H1 (cell line): ENCODE measurements around the gene DYRK1A. TPM values are rescaled to one million over a fixed set of nuclear protein-coding genes. Genes with fewer than 3 reads are reported as not detected.

Source experiments
- CTCF ChIA-PET: fragments of 300-600 bp; sonication (Branson Sonifier 250); formaldehyde crosslinking; loops from one replicate; lab custom pipeline; 2021; ENCODE audit not compliant: partially characterized antibody; lab: Charles Lee
- POLR2A ChIA-PET: fragments of 300-600 bp; sonication (Branson Sonifier 250); formaldehyde crosslinking; loops from one replicate; lab custom pipeline; 2021; ENCODE audit warnings: inconsistent platforms; ENCODE audit not compliant: partially characterized antibody; lab: Charles Lee
- DNase-seq, 2 experiments: peaks; one replicate each; pipeline versions ENCODE4 v3.0.0 to v3.0.0-alpha.2; 2010 to 2022; ENCODE audit warnings: low spot score in 2 of 2, low read depth in 1 of 2, mixed read lengths in 1 of 2
- FAIRE-seq: peaks from 2 replicates; lab custom pipeline; 2011; peaks lifted over from hg19 to GRCh38; lab: Jason Lieb, UNC
- H2AFZ ChIP-seq: 2 replicates; pipeline ENCODE4 v1.8.1; 2012; ENCODE audit warnings: low read length, inconsistent platforms
- H2AK5ac ChIP-seq: 2 replicates; pipeline ENCODE4 v1.6.1; 2013; ENCODE audit warnings: low read depth, low read length
- H2BK120ac ChIP-seq: replicated peaks from 2 replicates; pipeline ENCODE3; 2013; ENCODE audit warnings: low read depth, low read length, inconsistent platforms
- H2BK12ac ChIP-seq: 2 replicates; pipeline ENCODE4 v1.6.1; 2013; ENCODE audit warnings: low read depth, low read length
- H2BK15ac ChIP-seq: 2 replicates; pipeline ENCODE4 v1.6.1; 2013; ENCODE audit warnings: low read length
- H2BK20ac ChIP-seq: 2 replicates; pipeline ENCODE4 v1.6.1; 2013; ENCODE audit warnings: low read length
- H2BK5ac ChIP-seq: 2 replicates; pipeline ENCODE4 v1.6.1; 2013; ENCODE audit warnings: low read depth, low read length
- H3K14ac ChIP-seq: 2 replicates; pipeline ENCODE4 v1.6.1; 2013; ENCODE audit warnings: inconsistent platforms; ENCODE audit not compliant: insufficient read length
- H3K18ac ChIP-seq: 2 replicates; pipeline ENCODE4 v1.6.1; 2013; ENCODE audit warnings: low read length; ENCODE audit errors: extremely low read depth
- H3K23ac ChIP-seq: 2 replicates; pipeline ENCODE4 v1.6.1; 2013; ENCODE audit warnings: inconsistent platforms; ENCODE audit not compliant: insufficient read length
- H3K23me2 ChIP-seq: 2 replicates; pipeline ENCODE4 v1.6.1; 2013; ENCODE audit warnings: low read depth, low read length
- H3K27ac ChIP-seq: 2 replicates; pipeline ENCODE4 v1.6.1; 2011; ENCODE audit warnings: low read depth, low read length, inconsistent platforms
- H3K27me3 ChIP-seq, 4 experiments: replicated peaks in 1 of 4; 1 replicate in 1 of 4; 2 replicates in 3 of 4; pipeline versions ENCODE4 v1.6.1 to v1.8.1; 2011 to 2013; ENCODE audit warnings: low read length in 3 of 4, mild to moderate bottlenecking in 3 of 4, inconsistent platforms in 2 of 4, mixed read lengths in 2 of 4, moderate library complexity in 1 of 4; ENCODE audit not compliant: control insufficient read depth in 3 of 4, insufficient read depth in 3 of 4; ENCODE audit errors: extremely low read depth in 1 of 4
- H3K36me3 ChIP-seq, 4 experiments: 2 replicates each; pipeline versions ENCODE4 v1.6.1 to v1.8.1; 2011 to 2013; ENCODE audit warnings: mild to moderate bottlenecking in 4 of 4, low read length in 3 of 4, moderate library complexity in 2 of 4, control low read depth in 1 of 4, inconsistent platforms in 1 of 4; ENCODE audit not compliant: insufficient read depth in 4 of 4, control insufficient read depth in 2 of 4
- H3K4ac ChIP-seq: replicated peaks from 2 replicates; pipeline ENCODE3; 2013; ENCODE audit warnings: low read length, low read depth, mixed read lengths, inconsistent platforms; ENCODE audit not compliant: insufficient read length
- H3K4me1 ChIP-seq, 4 experiments: replicated peaks in 1 of 4; 1 replicate in 1 of 4; 2 replicates in 3 of 4; pipeline versions ENCODE4 v1.6.1 to v1.8.1; 2011 to 2013; ENCODE audit warnings: low read length in 3 of 4, inconsistent platforms in 2 of 4, mixed read lengths in 1 of 4; ENCODE audit not compliant: insufficient read depth in 4 of 4, control insufficient read depth in 3 of 4
- H3K4me2 ChIP-seq, 2 experiments: 2 replicates each; pipeline versions ENCODE4 v1.6.1 to v1.8.1; 2011 to 2013; ENCODE audit warnings: low read depth in 2 of 2, low read length in 2 of 2, control low read depth in 1 of 2, inconsistent platforms in 1 of 2, mild to moderate bottlenecking in 1 of 2; ENCODE audit not compliant: insufficient read depth in 1 of 2
- H3K4me3 ChIP-seq, 4 experiments: fragments of 200-600, 300-600 bp in 1 of 4; sonication (generic), shearing (Covaris generic), sonication (Bioruptor Twin) in 1 of 4; 2 replicates each; pipeline versions ENCODE4 v1.5.1 to v1.8.1; 2011 to 2016; ENCODE audit warnings: low read length in 4 of 4, low read depth in 3 of 4, control low read depth in 2 of 4, inconsistent platforms in 2 of 4, mild to moderate bottlenecking in 2 of 4, mixed read lengths in 1 of 4, moderate library complexity in 1 of 4; ENCODE audit not compliant: insufficient read depth in 2 of 4; ENCODE audit errors: extremely low read depth in 1 of 4
- H3K56ac ChIP-seq: replicated peaks from 2 replicates; pipeline ENCODE3; 2013; ENCODE audit warnings: low read depth, mild to moderate bottlenecking, mixed read lengths, low read length, inconsistent platforms; ENCODE audit not compliant: insufficient read length
- H3K79me1 ChIP-seq: 2 replicates; pipeline ENCODE4 v1.6.1; 2013; ENCODE audit warnings: low read depth, low read length, control low read depth
- H3K79me2 ChIP-seq, 2 experiments: 2 replicates each; pipeline versions ENCODE4 v1.6.1 to v1.8.1; 2012 to 2013; ENCODE audit warnings: low read length in 2 of 2, mild to moderate bottlenecking in 2 of 2, inconsistent platforms in 1 of 2; ENCODE audit not compliant: insufficient read depth in 2 of 2, control insufficient read depth in 1 of 2
- H3K9ac ChIP-seq, 4 experiments: replicated peaks in 1 of 4; 1 replicate in 1 of 4; 2 replicates in 3 of 4; pipeline versions ENCODE4 v1.6.1 to v1.8.1; 2011 to 2013; ENCODE audit warnings: low read depth in 3 of 4, low read length in 3 of 4, control low read depth in 2 of 4, mild to moderate bottlenecking in 2 of 4, moderate library complexity in 2 of 4, inconsistent platforms in 1 of 4; ENCODE audit errors: extremely low read depth in 1 of 4
- H3K9me3 ChIP-seq, 2 experiments: 2 replicates each; pipeline versions ENCODE4 v1.6.1 to v1.8.1; 2012 to 2013; ENCODE audit warnings: mild to moderate bottlenecking in 2 of 2, moderate library complexity in 2 of 2, control low read depth in 1 of 2, inconsistent platforms in 1 of 2, low read depth in 1 of 2, low read length in 1 of 2, mixed read lengths in 1 of 2; ENCODE audit not compliant: insufficient read depth in 2 of 2
- H4K20me1 ChIP-seq, 2 experiments: replicated peaks in 1 of 2; 2 replicates each; pipeline versions ENCODE3 to v1.8.1; 2011 to 2013; ENCODE audit warnings: inconsistent platforms in 2 of 2, low read length in 2 of 2, mild to moderate bottlenecking in 1 of 2; ENCODE audit not compliant: insufficient read depth in 2 of 2, control insufficient read depth in 1 of 2
- H4K5ac ChIP-seq: 2 replicates; pipeline ENCODE4 v1.6.1; 2013; ENCODE audit warnings: low read length, low read depth, mixed read lengths, inconsistent platforms; ENCODE audit not compliant: insufficient read length
- H4K8ac ChIP-seq: 2 replicates; pipeline ENCODE4 v1.8.0; 2013; ENCODE audit warnings: mild to moderate bottlenecking, moderate library complexity, low read length, inconsistent platforms; ENCODE audit not compliant: insufficient read depth; ENCODE audit errors: extremely low read depth
- H4K91ac ChIP-seq: replicated peaks from 2 replicates; pipeline ENCODE3; 2013; ENCODE audit warnings: low read length, mixed read lengths, inconsistent platforms; ENCODE audit not compliant: insufficient read length
- ATF3 ChIP-seq: IDR thresholded peaks from 2 replicates; pipeline ENCODE4 v1.6.1; 2011; ENCODE audit warnings: low read depth, mild to moderate bottlenecking, low read length; ENCODE audit not compliant: insufficient read depth
- BCL11A ChIP-seq, 2 experiments: IDR thresholded peaks; one replicate each; pipeline ENCODE4 v1.6.1; 2011; ENCODE audit warnings: low read depth in 2 of 2, low read length in 2 of 2, mild to moderate bottlenecking in 2 of 2
- CHD2 ChIP-seq: IDR thresholded peaks from 2 replicates; pipeline ENCODE4 v1.6.1; 2012; ENCODE audit warnings: low read length, improper control_type of control experiment
- CTBP2 ChIP-seq: IDR thresholded peaks from 2 replicates; pipeline ENCODE4 v1.7.0; 2011; ENCODE audit warnings: borderline replicate concordance, mild to moderate bottlenecking, moderate library complexity, mixed read lengths, low read length; ENCODE audit not compliant: insufficient read depth, insufficient read length
- KDM4A ChIP-seq: IDR thresholded peaks from one replicate; pipeline ENCODE4 v1.7.1; 2012; ENCODE audit warnings: low read depth, mild to moderate bottlenecking, moderate library complexity, low read length, inconsistent platforms; ENCODE audit not compliant: severe bottlenecking
- MAFK ChIP-seq: IDR thresholded peaks from 2 replicates; pipeline ENCODE4 v1.6.1; 2012; ENCODE audit warnings: low read depth, mild to moderate bottlenecking, improper control_type of control experiment, low read length
- MAX ChIP-seq: IDR thresholded peaks from 2 replicates; pipeline ENCODE4 v1.6.1; 2012; ENCODE audit warnings: inconsistent platforms
- RAD21 ChIP-seq, 2 experiments: IDR thresholded peaks in 1 of 2; conservative IDR thresholded peaks in 1 of 2; 2 replicates each; pipeline ENCODE4 v1.6.1; 2011; ENCODE audit warnings: low read depth in 2 of 2, low read length in 2 of 2, improper control_type of control experiment in 1 of 2, inconsistent platforms in 1 of 2, mild to moderate bottlenecking in 1 of 2, moderate library complexity in 1 of 2
- RXRA ChIP-seq: IDR thresholded peaks from 2 replicates; pipeline ENCODE4 v1.6.1; 2011; ENCODE audit warnings: low read depth, mild to moderate bottlenecking, low read length, moderate library complexity; ENCODE audit not compliant: insufficient read depth
- SIX5 ChIP-seq: IDR thresholded peaks from 2 replicates; pipeline ENCODE4 v1.6.1; 2011; ENCODE audit warnings: mild to moderate bottlenecking, low read depth, low read length
- SP1 ChIP-seq: IDR thresholded peaks from 2 replicates; pipeline ENCODE4 v1.6.1; 2011; ENCODE audit warnings: low read depth, low read length
- SRF ChIP-seq: IDR thresholded peaks from 2 replicates; pipeline ENCODE4 v1.6.1; 2011; ENCODE audit warnings: mild to moderate bottlenecking, low read depth, low read length, moderate library complexity
- WGBS, 2 experiments: shearing (Covaris generic) in 1 of 2; methylation state at CpG; one replicate each; pipeline versions ENCODE4 v1.1.6 to v1.1.7; 2013 to 2015; ENCODE audit warnings: low lambda C conversion rate in 2 of 2, mixed read lengths in 2 of 2, inconsistent platforms in 1 of 2, low coverage in 1 of 2, missing lambda C conversion rate in 1 of 2; ENCODE audit not compliant: insufficient replicate concordance in 2 of 2, insufficient coverage in 1 of 2, insufficient read length in 1 of 2; ENCODE audit errors: extremely low coverage in 1 of 2, missing lambda C conversion rate in 1 of 2; 5-methylcytosine and 5-hydroxymethylcytosine counted together
- polyA plus RNA-seq, 7 experiments: library from polyadenylated mRNA; depleted of rRNA in 3 of 7; stranded (reverse) in 5 of 7; unstranded in 2 of 7; fragments of >200 nt in 5 of 7; fragments of 200-250 nt in 2 of 7; gene quantifications; 1 replicate in 5 of 7; 2 replicates in 1 of 7; 4 replicates in 1 of 7; pipeline versions ENCODE4 v1.2.1 to v1.2.3, GENCODE V29; 2011 to 2013; ENCODE audit warnings: missing spikeins in 2 of 7, mixed read lengths in 2 of 7
- total RNA-seq: library from RNA; stranded (reverse); fragmentation: NEBNext Ultra II Directional; extraction: Animal tissue kit (Norgen Biotek cat#: 25700); gene quantifications from 2 replicates; pipeline ENCODE4 v1.2.1, GENCODE V29; 2021

Gene DYRK1A
- total and polyA plus RNA-seq, 2 of the 8 experiments (the other 6 are each of a cell fraction or from before 2014, with no cell fraction given), result 61.1 to 62.2 TPM

- no peak for FAIRE-seq
- Histone ChIP-seq H2BK12ac (no peak overlapping the region), H4K91ac (no peak overlapping the region), H3K79me2 (no peaks in the 10 kb centered on the region), H4K5ac (no peak overlapping the region), H3K23me2 (no peaks in the 10 kb centered on the region), H4K8ac (no peak overlapping the region), H2BK120ac (no peak overlapping the region), H2AK5ac (no peak overlapping the region), H3K79me1 (no peaks in the 10 kb centered on the region), H2BK5ac (no peak overlapping the region), H3K27ac (no peak overlapping the region), H4K20me1 (no peaks in the 10 kb centered on the region), H3K9ac (no peak overlapping the region), H3K9me3 (peaks cover 6 to 15% of the 10 kb centered on the region in 2 experiments), H3K4me2 (no peak overlapping the region), H3K4me3 (no peak overlapping the region), H3K14ac (no peak overlapping the region), H3K36me3 (no peaks in the 10 kb centered on the region; a peak in 2 of 8 replicates), H3K27me3 (no peaks in the 10 kb centered on the region), H3K23ac (no peak overlapping the region), H2BK20ac (no peak overlapping the region), H2AFZ (no peak overlapping the region), H3K56ac (no peak overlapping the region), H3K4ac (no peak overlapping the region), H2BK15ac (no peak overlapping the region), H3K18ac (no peak overlapping the region), H3K4me1 (no peaks in the 10 kb centered on the region)
- DNase-seq, result no peak
- POLR2A ChIA-PET, result interaction anchor here (0.9 to 6.1 kb wide), 4 partner anchors 8 to 12 kb away, joined by 3 to 22 read pairs (median 3); no protein-coding TSS in a partner anchor
- CTCF ChIA-PET, result interaction anchor here (1.3 kb wide), 1 partner anchor 25 kb away, joined by 3 read pairs; no protein-coding TSS in a partner anchor
- 95 to 100% methylated on average over 2 to 11 of the region's 11 CpGs for WGBS, 2 experiments
- TF ChIP-seq CHD2, result no peak
- no peak for TF ChIP-seq SP1
- TF ChIP-seq BCL11A (IDR thresholded peaks at IDR 0.05; ENCODE audit: low read depth in 2 of 2, low read length in 2 of 2), result no peak
- no peak for TF ChIP-seq KDM4A
- TF ChIP-seq ATF3, result no peak
- TF ChIP-seq RAD21 (IDR thresholded peaks at IDR 0.05 in 1 of 2, conservative IDR thresholded peaks at IDR 0.05 in 1 of 2; ENCODE audit: low read depth in 2 of 2, low read length in 2 of 2), result no peak
- TF ChIP-seq CTBP2, result no peak
- TF ChIP-seq RXRA, result no peak
- TF ChIP-seq MAFK, result no peak
- TF ChIP-seq MAX, result no peak
- TF ChIP-seq SRF, result no peak
- TF ChIP-seq SIX5, result no peak
Observed at GRCh38 chr21:37575580-37575979, 209.0 kb downstream of the DYRK1A start.
